ENCODE results near the gene CRADD.

- TF ChIP-seq EZH2phosphoT487 (IDR thresholded peaks at IDR 0.05): no peak
- TF ChIP-seq CTCF (IDR thresholded peaks at IDR 0.05): no peak
Observed at GRCh38 chr12:93682846-93683261, 5.7 kb downstream of the CRADD start.
